GM19455 (cell line): ENCODE results near the gene ME1.
"Not testable (repeated sequence)": the region's sequence is repeated elsewhere in the genome, so short reads cannot be mapped to it uniquely, and the experiment has no call there.

Source experiments
- ATAC-seq: cut with Tn5 transposase; IDR thresholded peaks from one replicate; pipeline ENCODE4 v1.9.1; 2021; ENCODE audit not compliant: unreplicated experiment

ME1 gene

DNA sequence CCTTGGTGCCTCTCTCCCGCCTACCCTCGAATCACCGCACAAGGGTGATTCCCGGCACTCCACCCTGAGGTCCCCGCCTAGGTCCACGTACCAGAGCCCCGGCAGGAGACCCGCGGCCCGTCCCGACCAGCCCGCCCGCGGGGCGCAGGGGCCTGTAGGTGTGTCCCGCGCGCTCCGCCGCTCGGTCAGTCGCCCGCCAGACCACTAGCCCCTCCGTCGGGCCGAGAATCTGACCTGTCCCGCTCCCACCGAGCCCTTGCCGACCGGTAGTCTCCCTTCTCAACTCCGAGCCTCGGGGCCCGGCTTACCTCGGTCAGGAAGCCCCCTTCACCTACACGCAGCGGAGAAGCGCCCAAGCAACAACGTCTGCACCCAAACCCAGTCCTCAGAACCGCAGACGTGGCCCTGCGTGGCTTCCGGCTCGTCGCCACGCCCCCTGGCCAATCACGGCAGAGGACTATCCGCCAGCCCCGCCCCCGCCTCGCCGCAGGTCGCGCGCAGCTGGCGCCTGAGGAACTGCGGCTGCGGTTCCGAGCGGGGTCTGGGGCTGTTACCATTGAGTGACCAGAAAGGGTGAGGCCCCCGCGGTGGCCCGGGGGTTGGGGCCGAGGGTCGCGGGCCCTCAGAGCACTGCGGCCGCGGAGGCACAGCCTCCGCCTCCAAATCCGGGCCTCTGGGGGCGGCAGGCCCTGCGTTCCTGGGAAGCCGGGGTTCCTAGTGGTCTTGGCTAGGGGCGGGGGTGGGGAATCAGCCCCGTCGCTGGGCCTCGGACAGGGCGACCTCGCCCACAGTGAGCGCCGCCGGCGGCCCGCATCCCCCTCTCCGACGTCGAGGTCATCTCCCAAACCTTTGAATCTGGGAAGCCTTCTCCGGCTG, 237.7 kb downstream of the ME1 start, which contains the start of the genes PGM3 and RWDD2A:
PGM3 (minus strand) TSS at position 395 of the 876 bp plus-strand sequence. CDS start 2,253 bp downstream, outside the sequence.
RWDD2A (plus strand) TSS at position 487 of the 876 bp plus-strand sequence. CDS start 1,095 bp downstream, outside the sequence.
- ATAC-seq: peak; percentile 95

DNA sequence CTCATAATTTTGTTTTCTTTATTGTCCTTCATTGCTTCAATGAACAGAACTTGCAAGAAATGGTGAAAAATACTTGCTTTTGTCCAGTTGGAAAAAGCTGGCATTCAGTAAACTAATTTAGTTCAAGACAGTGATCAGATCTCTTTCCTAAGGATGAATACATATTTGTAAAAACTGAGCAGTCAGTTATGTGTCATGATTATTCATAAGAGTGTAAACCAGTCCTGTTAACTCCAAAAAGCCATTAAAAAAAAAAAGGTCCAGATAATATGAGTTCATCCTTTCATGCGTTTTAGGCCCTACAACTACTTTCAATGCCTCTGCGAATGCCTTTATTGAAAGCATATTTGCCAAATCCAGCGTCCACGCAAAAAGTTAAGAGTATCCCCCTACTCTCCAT, 238.4 kb downstream of the ME1 start:
- ATAC-seq: no peak

DNA sequence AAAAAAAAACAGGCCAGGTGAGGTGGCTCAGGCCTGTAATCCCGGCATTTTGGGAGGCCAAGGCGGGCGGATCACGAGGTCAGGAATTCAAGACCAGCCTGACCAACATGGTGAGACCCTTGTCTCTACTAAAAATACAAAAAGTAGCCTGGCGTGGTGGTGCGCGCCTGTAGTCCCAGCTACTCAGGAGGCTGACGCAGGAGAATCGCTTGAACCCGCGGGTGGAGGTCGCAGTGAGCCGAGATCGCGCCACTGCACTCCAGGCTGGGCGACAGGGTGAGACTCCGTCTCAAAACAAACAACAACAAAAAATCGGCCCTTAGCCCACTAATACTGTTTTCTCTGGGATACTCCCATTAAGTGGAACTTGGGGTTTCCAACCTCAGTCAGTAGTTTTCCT, 238.9 kb downstream of the ME1 start:
- ATAC-seq: not testable (repeated sequence)

DNA sequence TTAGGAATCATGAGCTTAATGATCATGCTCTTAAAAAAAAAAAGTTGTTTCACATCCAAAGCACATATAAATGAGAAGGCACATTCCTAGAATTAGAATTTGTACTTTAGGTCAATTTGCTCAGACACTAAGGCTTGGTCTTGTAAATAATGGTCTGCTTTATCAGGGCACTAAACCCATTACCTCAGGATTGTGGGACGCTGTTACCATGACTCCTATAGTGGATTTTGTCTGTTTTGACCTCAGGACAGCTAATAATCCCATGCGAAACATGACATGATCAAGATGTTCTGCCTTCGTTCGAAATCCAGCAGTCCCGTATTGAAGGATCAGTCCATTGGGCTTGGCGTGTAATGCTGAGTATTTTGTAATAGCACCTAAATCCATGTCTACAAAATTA, 240.2 kb downstream of the ME1 start:
- ATAC-seq: no peak

DNA sequence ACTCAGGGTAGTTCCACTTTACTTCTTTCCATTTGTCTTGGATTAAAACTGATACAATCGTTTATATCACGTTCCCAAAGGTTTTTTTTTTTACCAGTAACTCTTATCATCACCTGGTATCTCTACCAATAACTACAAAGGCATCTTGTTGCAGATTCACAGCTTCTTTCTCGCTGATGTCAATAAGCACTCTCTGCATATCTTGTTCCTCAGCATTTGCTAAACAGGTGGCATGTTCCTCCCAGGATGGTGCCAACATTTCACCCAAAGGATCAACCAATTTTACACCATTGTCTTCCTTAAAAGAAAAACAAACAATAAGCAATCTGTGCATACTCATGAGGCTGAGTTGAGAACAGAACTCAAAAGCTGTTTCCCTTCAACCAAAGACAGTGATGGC, 242.3 kb downstream of the ME1 start:
- ATAC-seq: no peak

DNA sequence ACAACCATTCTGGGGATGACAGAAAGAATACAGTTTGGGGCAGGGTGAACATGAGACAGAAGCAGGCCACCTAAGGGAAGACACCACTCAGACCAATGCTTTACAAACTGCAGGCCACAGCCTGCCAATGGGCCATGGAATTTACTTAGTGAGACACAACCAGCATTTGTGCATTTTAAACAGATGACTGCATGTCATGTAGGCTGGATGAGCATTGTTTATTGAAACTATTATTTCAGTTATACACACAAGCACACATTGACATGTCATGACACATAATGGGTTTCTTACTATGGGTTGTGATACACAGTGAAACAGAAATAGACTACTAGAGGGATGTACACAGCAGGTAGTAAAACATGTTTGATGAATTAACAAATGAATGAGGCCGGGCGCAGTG, 245.8 kb downstream of the ME1 start:
- no peak for ATAC-seq

DNA sequence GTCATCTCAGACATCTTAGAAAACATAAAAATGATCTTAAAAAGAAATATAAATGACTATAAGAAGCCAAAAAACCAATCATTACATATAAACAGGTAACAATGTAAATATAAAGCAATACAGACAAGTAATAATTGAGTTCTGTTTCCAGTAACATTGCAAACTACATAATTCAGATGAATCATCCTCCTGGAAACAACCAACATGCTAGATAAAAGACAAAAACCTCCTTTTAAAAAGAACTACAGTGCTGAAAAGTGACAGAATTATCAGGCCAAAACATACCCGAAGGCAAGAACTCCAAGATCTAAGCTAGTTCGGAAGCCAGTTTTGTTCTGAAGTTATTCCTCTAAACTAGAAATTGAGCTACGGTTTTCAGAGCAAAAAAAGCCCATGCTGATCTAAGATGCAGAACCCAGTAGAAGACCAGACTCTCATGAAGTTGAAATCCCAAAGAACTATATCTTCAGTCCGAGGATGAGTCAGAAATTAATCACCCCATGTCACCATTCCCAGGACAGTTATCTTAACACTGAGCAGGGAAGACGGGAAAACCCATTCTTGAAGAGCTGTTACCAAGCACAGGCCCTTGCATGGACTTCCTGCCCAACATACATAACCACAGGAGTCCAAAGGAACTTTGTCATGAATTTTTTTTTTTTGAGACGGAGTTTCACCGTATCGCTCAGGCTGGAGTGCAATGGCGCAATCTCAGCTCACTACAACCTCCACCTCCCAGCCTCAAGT, 247.6 kb downstream of the ME1 start:
- ATAC-seq: no peak

DNA sequence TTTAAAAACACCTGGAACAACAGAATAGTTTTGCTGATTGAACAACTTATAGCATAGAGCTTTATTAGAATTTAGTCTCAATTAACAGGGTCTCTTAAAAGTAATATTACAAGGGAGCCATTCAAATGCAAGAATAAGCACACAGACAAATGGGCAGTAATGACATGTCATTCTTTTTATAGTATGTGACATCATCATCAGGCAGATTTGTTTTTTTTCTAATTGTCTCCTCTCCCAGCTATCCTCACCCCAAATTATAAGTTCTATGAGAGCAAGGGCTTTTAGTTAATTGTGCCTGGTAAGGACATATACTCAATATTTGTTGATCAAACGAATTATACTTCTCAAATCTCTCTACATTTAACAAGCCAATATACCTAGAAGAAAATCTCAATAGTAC, 248.7 kb downstream of the ME1 start:
- ATAC-seq: no peak

DNA sequence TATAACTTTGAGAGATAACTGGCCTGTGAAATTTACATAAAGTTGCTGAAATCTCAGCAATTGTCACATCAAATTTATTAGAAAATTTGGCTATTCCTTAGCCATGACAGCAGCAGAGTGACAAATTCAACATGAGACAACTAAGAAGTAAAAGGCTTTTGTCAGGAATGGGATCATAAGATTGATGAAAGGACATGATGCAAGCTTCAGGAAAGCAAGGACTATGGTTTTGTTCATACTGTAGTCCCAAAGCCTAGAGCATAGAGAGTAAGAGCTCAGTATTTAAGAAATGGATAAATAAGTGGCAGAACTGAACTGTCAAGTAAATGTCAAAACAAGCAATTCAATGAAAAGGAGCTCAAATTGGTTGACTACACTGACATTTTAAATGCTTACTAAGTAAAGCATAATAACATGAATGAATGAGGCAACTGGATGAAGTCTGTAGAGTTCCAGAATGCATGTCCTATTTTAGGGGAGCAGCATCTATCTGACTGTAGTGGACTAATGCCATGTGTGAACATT, 250.4 kb downstream of the ME1 start:
- no peak for ATAC-seq

DNA sequence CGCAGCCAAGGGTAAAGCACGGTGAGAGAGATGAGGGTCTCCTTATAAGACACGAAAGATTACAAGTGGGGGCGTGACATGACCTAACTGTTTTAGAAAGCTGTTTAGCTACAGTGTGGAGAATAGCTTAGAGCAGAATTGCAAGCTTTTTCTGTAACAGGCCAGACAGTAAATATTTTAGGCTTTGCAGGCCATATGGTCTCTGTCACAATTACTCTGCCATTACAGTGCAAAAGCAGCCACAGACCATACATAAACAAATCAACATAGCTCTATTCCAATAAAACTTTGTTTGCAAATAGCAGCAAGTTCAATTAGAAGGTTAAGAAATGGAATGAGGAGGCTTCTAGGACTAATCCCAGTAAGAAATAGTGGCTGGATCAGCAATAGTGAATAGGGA, 254.6 kb downstream of the ME1 start:
- ATAC-seq: no peak

DNA sequence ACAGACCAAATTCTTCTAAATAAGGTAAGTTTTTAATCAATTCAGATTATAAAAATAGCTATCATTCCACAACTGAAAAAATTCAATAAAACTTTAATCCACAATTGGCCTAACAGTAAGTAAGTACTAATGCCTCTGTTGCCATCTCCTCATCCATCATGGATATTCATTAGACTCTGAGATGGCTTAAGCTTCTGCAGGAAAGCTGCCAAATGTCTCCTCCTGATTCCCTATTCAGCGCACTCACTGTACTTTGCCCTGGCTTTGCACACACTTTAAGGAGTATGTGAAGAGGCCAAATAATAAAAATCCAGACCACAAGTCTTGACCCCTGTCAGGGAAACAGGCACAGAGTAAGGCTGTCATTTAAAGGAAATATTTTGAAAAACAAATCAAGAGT, 261.3 kb downstream of the ME1 start:
- ATAC-seq: no peak

DNA sequence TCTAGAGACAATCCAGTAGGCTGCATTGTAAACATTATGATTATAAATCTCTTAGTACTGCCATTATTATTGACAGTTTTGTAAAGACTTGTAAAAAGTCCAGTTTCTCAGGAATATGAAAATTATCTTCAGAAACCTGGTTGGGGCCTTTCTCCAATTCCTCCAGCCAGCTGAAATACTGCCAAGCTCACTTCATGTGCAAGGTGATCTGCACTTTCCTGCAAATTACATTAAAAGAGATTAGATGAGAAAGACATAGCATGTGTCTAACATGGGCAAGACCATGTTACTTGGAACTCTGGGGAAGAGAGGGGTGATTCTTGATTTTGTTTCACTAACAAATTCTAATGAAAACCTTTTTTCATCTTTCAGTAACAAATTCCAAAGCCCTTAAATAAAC, 261.7 kb downstream of the ME1 start:
- no peak for ATAC-seq

DNA sequence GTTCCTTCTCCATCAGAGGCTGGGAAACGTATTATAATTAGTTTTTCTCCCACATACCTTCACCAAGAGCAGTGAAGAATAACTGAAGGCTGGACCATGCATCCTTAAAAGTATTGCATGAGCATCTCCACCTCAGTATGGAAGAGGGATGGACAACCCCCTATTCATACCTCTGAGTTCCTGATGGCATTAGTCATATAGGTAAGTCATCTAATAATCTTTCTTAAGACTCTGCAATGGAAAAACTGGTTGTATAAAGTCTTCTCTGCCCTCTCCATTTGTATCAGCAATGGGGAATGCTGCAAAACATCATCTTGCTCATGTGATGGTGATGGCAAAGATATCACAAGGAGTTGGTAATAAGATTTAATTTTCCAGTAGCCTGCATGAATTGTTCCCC, 262.3 kb downstream of the ME1 start:
- ATAC-seq: no peak

DNA sequence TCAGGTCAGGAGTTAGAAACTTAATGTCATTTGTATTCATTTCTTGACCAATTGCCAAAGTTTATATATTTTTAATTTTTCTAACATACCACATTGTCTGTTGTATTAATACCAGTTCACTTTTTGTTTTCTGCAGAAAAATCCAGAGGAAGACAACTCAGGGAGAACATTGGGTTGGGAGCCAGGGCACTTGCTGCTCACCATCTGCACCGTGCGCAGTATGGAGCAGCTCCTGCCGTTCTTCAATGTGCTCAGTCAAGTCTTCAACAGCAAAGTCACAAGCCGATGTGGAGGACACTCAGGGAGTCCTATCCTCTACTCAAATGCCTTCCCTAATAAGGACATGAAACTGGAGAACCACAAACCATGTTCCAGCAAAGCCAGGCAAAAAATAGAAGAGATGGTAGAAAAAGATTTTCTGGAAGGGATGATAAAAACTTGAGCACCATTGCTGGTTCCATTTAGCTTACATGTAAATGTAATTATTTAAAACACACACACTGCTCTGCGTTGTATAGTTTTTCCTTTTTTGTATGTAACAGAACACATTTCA, 263.0 kb downstream of the ME1 start:
- no peak for ATAC-seq
